Left lung (tissue), 10 donors: ENCODE measurements around the gene NFX1. TPM values are rescaled to one million over a fixed set of nuclear protein-coding genes. Genes with fewer than 3 reads are reported as not detected.

ENCODE experiments used
- ATAC-seq: fragments of 200-7000 bp; cut with Tn5 transposase; one replicate; pipeline ENCODE4 v1.9.1; 2020; ENCODE audit warnings: moderate library complexity
- DNase-seq, 4 donors: peaks; one replicate each; pipeline ENCODE4 v3.0.0-alpha.2; 2013 to 2020
- H3K27ac ChIP-seq, 2 donors: fragments of 200-600 bp; sonication (generic) in 1 of 2; one replicate each; pipeline versions ENCODE4 v1.5.0 to v1.8.0; 2020 to 2021
- H3K27me3 ChIP-seq, 2 donors: fragments of 200-600 bp; sonication (generic) in 1 of 2; one replicate each; pipeline versions ENCODE4 v1.5.0 to v1.8.0; 2020 to 2021
- H3K36me3 ChIP-seq, 2 donors: fragments of 200-600 bp; sonication (generic) in 1 of 2; one replicate each; pipeline versions ENCODE4 v1.5.0 to v1.8.0; 2020 to 2021
- H3K4me1 ChIP-seq, 2 donors: fragments of 200-600 bp; one replicate each; pipeline ENCODE4 v1.8.0; 2021
- H3K4me3 ChIP-seq, 2 donors: fragments of 200-600 bp; sonication (generic) in 1 of 2; one replicate each; pipeline versions ENCODE4 v1.5.0 to v1.8.0; 2020 to 2021; ENCODE audit warnings: mild to moderate bottlenecking in 1 of 2
- H3K9me3 ChIP-seq, 2 donors: fragments of 200-600 bp; sonication (generic) in 1 of 2; one replicate each; pipeline versions ENCODE4 v1.5.0 to v1.8.0; 2020 to 2021
- intact Hi-C, 2 donors: fragments of 100-400 bp; cut with DNase I; formaldehyde crosslinking; loops; one replicate each; pipeline versions ENCODE4 v1.11.2 to v1.14.2; 2022
- polyA plus RNA-seq, 6 donors: library from polyadenylated mRNA; unstranded; fragments of 120-200 nt; gene quantifications; one replicate each; pipeline ENCODE4 v1.2.1, GENCODE V29; 2013; ENCODE audit not compliant: insufficient read length in 6 of 6
- total RNA-seq, 2 donors: library from RNA; stranded (reverse); fragmentation: NEBNext Ultra II Directional; extraction: Animal tissue kit (Norgen Biotek cat#: 25700); gene quantifications; one replicate each; pipeline ENCODE4 v1.2.1, GENCODE V29; 2021
- TF ChIP-seq, protein P1 (sequence below), 2 donors: fragments of 200-600 bp; sonication (generic) in 1 of 2; IDR thresholded peaks; one replicate each; pipeline versions ENCODE4 v1.5.0 to v1.8.0; 2021; ENCODE audit warnings: antibody characterized with exemption in 2 of 2
- donor health status: DM: no; HTN: yes; CAD: no.
- donor health status: DM: no; HTN: no; CAD: no.

The NFX1 gene
- total and polyA plus RNA-seq, 8 donors, result 32.0 to 43.2 (median 38.4) TPM

DNA sequence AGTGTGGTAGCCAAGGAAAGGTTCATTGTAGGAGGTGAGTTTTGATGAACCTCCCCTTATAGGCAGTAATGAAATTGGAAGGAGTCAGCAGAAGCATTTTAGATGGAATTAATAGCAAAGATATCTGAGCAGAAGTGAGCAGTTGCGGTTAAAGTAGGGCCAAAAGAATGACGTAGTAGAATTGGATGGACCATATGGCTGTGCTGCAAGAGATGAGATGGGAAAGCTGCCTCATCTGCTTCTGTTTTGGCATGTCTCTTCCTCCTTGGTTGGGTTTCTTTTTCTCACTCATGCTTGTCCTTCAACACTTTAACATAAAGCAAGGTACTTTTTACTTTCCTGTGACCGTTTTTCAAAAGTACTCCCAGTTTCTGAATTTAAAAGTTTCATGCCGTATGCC, 56.2 kb downstream of the NFX1 start:
- ATAC-seq (no peak), DNase-seq (no peak)
- Histone ChIP-seq H3K4me3 (no peak overlapping the region), H3K27ac (no peak overlapping the region), H3K9me3 (no peaks in the 10 kb centered on the region), H3K4me1 (peaks cover 0 to 4% of the 10 kb centered on the region in 2 donors), H3K36me3 (peaks cover 0 to 84% of the 10 kb centered on the region in 2 donors), H3K27me3 (no peaks in the 10 kb centered on the region)
- TF ChIP-seq, protein P1, sequence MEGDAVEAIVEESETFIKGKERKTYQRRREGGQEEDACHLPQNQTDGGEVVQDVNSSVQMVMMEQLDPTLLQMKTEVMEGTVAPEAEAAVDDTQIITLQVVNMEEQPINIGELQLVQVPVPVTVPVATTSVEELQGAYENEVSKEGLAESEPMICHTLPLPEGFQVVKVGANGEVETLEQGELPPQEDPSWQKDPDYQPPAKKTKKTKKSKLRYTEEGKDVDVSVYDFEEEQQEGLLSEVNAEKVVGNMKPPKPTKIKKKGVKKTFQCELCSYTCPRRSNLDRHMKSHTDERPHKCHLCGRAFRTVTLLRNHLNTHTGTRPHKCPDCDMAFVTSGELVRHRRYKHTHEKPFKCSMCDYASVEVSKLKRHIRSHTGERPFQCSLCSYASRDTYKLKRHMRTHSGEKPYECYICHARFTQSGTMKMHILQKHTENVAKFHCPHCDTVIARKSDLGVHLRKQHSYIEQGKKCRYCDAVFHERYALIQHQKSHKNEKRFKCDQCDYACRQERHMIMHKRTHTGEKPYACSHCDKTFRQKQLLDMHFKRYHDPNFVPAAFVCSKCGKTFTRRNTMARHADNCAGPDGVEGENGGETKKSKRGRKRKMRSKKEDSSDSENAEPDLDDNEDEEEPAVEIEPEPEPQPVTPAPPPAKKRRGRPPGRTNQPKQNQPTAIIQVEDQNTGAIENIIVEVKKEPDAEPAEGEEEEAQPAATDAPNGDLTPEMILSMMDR (IDR thresholded peaks at IDR 0.05), result no peak
- intact Hi-C loops, result no loop called here

DNA sequence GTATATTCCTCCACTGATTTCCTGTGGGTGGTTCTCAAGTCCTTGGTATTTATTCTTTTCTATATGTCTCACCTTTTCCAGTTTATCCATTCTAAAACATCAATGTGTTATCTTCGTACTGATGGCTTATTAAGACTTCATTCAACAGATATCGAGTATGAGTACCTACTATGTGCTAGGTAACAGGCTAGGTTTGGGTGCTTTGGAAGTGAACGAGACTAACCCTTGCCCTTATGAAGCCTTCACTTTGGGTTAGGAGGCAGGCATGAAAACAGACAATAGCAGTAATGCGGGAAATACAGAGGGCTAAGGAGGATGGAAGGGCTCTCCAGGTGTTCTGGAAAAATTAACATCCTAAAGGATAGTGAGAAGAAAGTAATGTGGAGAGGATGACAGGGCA, 58.7 kb downstream of the NFX1 start:
- Histone ChIP-seq H3K4me1 (peaks cover 0 to 5% of the 10 kb centered on the region in 2 donors), H3K36me3 (peaks cover 0 to 64% of the 10 kb centered on the region in 2 donors), H3K4me3 (no peak overlapping the region), H3K9me3 (no peaks in the 10 kb centered on the region), H3K27me3 (no peaks in the 10 kb centered on the region), H3K27ac (no peak overlapping the region)
- DNase-seq (no peak), ATAC-seq (no peak)
- TF ChIP-seq, protein P1 (IDR thresholded peaks at IDR 0.05), result no peak
- intact Hi-C loops, result no loop called here

DNA sequence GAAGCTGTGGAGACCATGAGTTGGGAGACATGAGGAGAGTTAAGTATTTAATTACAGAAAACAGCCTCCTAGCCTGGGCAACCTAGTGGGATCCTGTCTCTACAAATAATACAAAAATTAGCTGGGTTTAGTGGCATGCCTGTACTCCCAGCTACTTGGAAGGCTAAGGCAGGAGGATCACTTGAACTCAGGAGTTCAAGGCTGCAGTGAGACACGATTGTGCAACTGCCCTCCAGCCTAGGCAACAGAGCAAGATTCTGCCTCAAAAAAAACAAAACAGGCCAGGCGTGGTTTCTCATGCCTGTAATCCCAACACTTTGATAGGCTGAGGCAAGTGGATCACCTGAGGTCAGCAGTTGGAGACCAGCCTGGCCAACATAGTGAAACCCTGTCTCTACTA, 59.4 kb downstream of the NFX1 start:
- no peak for DNase-seq
- no peak overlapping the region for H3K4me3 ChIP-seq
- H3K4me1 ChIP-seq, result peaks cover 0 to 13% of the 10 kb centered on the region in 2 donors
- H3K27ac ChIP-seq, result peak overlapping the region; percentile 58 to 67
- H3K9me3 ChIP-seq, result no peaks in the 10 kb centered on the region
- H3K27me3 ChIP-seq, result no peaks in the 10 kb centered on the region
- peak; percentile 62 for ATAC-seq
- intact Hi-C loops, result no loop called here
- TF ChIP-seq, protein P1 (IDR thresholded peaks at IDR 0.05), result no peak
- peaks cover 0 to 62% of the 10 kb centered on the region in 2 donors for H3K36me3 ChIP-seq

DNA sequence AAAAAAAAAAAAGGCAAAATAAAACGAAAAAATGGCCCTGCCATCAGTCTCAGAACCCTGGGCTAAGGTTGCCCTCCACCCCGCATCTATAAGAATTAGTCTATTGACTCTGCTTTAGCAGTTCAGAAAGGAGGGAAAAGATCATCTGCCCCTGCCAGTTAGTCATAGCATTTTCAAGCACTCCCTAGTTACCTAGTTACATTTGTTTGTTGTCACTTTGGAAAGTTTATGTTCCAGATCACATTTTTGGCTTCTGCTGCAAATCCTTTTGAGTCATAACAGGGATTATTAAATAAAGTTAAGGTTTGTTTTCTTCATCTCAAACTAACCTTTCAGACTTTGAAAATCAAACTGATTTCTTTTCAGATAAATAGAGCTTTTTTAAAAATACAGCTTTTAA, 60.0 kb downstream of the NFX1 start:
- no peaks in the 10 kb centered on the region for H3K9me3 ChIP-seq
- no peak overlapping the region for H3K4me3 ChIP-seq
- H3K36me3 ChIP-seq, result peaks cover 0 to 62% of the 10 kb centered on the region in 2 donors
- H3K27me3 ChIP-seq, result no peaks in the 10 kb centered on the region
- peaks cover 0 to 18% of the 10 kb centered on the region in 2 donors for H3K4me1 ChIP-seq
- TF ChIP-seq, protein P1 (IDR thresholded peaks at IDR 0.05), result no peak
- peak in 1 of 4 donors; percentile 37 for DNase-seq
- peak overlapping the region; percentile 58 to 67 for H3K27ac ChIP-seq
- peak; percentile 86 for ATAC-seq
- intact Hi-C loops, result no loop called here

DNA sequence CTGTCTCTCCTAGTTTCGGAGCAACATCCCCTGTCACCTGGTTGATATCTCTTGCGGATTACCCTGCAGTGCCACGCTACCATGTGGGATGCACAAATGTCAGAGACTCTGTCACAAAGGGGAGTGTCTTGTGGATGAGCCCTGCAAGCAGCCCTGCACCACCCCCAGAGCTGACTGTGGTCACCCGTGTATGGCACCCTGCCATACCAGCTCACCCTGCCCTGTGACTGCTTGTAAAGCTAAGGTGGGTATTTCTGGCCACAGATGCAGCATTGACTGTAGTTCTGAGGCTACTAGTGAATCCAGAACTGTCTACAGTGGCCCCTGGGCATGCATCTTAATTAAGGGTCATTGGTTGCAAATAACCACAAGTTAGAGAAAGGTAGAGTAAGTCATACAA, 61.2 kb downstream of the NFX1 start:
- Histone ChIP-seq H3K27me3 (no peaks in the 10 kb centered on the region), H3K4me1 (peaks cover 0 to 21% of the 10 kb centered on the region in 2 donors), H3K27ac (peak overlapping the region in 1 of 2 donors; percentile 67), H3K9me3 (no peaks in the 10 kb centered on the region), H3K4me3 (no peak overlapping the region), H3K36me3 (peaks cover 0 to 62% of the 10 kb centered on the region in 2 donors)
- intact Hi-C loops, result no loop called here
- TF ChIP-seq, protein P1 (IDR thresholded peaks at IDR 0.05), result no peak
- DNase-seq, result no peak
- ATAC-seq, result no peak
